ENCODE results near the gene KIT. TPM values are rescaled to one million over a fixed set of nuclear protein-coding genes. Genes with fewer than 3 reads are reported as not detected.

Gene KIT
- total and polyA plus RNA-seq, 2 donors (not counting 3 experiments of a cell fraction or from before 2014, with no cell fraction given) = 19.8 to 39.7 TPM

DNA sequence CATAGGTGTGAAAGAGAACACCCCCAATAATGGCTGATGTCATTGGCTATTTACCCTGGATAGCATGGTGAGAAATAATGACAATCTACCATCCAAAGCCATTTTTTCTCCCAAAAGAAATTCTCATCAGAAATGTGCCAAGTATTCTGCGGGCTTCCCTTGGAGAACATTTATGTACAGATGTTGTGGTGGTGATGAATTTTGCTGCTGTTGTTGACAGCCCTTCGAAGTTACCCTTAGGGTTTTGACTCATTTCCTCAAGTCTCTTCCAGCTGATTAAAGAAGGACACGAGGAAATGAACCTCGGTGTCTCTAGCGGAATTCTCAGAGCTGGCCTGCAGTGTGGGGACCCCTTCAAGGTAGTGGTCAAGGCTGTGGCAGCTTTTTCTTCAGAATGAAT is 3.4 kb downstream of the KIT start:
- no peaks in the 10 kb centered on the region for H3K9me3 ChIP-seq (replicated peaks; ENCODE audit: control insufficient read depth, insufficient read depth, low read length)
- no peak for TF ChIP-seq FOS (IDR thresholded peaks at IDR 0.05; ENCODE audit: borderline replicate concordance, insufficient read depth, low read length)
- no peak for TF ChIP-seq EZH2 (IDR thresholded peaks at IDR 0.05; ENCODE audit: borderline replicate concordance, low read depth, low read length, severe bottlenecking)
- H4K20me1 ChIP-seq (replicated peaks; ENCODE audit: control insufficient read depth, extremely low read depth, insufficient read depth, low read length) = no peaks in the 10 kb centered on the region
- H3K27ac ChIP-seq (ENCODE audit: insufficient read depth, low read depth, low read length) = no peak overlapping the region
- intact Hi-C loops (cut with micrococcal nuclease) (no loop called here), dilution Hi-C loops (cut with MboI; ENCODE audit: extremely low pct_ligation_motif_present, low sequenced_read_pairs) (no loop called here)
- H3K4me2 ChIP-seq (ENCODE audit: insufficient read depth, low read length) = no peak overlapping the region
- H3K9me1 ChIP-seq (replicated peaks; ENCODE audit: control insufficient read depth, extremely low read depth, insufficient read depth, low read length) = no peaks in the 10 kb centered on the region
- ChIA-PET CTCF (no interaction called here), POLR2A (no interaction called here)
- H3K4me3 ChIP-seq (replicated peaks in 1 of 3; ENCODE audit: insufficient read depth in 1 of 3, low read depth in 1 of 3, low read length in 3 of 3) = no peak overlapping the region
- H3K4me1 ChIP-seq (ENCODE audit: control insufficient read depth, extremely low read depth, insufficient read depth, low read length) = peaks cover 16% of the 10 kb centered on the region
- H2AFZ ChIP-seq (ENCODE audit: low read depth, low read length) = no peak overlapping the region
- H3K79me2 ChIP-seq (ENCODE audit: control insufficient read depth, insufficient read depth, low read length) = no peaks in the 10 kb centered on the region
- no TSS peak for BruUV-seq (replicated peaks)
- FAIRE-seq = no peak
- H3K27me3 ChIP-seq (ENCODE audit: control insufficient read depth in 2 of 2, insufficient read depth in 2 of 2, low read length in 2 of 2) = peaks cover 27 to 53% of the 10 kb centered on the region in 2 experiments
- H3K36me3 ChIP-seq (ENCODE audit: control insufficient read depth in 2 of 2, extremely low read depth in 1 of 2, insufficient read depth in 2 of 2, low read length in 2 of 2) = no peaks in the 10 kb centered on the region
- no peak for DNase-seq (ENCODE audit: low read depth, low spot score)
- no peak overlapping the region for H3K9ac ChIP-seq (replicated peaks; ENCODE audit: extremely low read depth, insufficient read depth, low read length)

- Histone ChIP-seq H3K27me3 (ENCODE audit: control insufficient read depth in 2 of 2, insufficient read depth in 2 of 2, low read length in 2 of 2) (peaks cover 23 to 48% of the 10 kb centered on the region in 2 experiments), H3K4me1 (ENCODE audit: control insufficient read depth, extremely low read depth, insufficient read depth, low read length) (peaks cover 16% of the 10 kb centered on the region), H3K9me3 (replicated peaks; ENCODE audit: control insufficient read depth, insufficient read depth, low read length) (no peaks in the 10 kb centered on the region), H3K27ac (ENCODE audit: insufficient read depth, low read depth, low read length) (no peak overlapping the region), H3K79me2 (ENCODE audit: control insufficient read depth, insufficient read depth, low read length) (no peaks in the 10 kb centered on the region), H3K9me1 (replicated peaks; ENCODE audit: control insufficient read depth, extremely low read depth, insufficient read depth, low read length) (no peaks in the 10 kb centered on the region), H2AFZ (ENCODE audit: low read depth, low read length) (no peak overlapping the region), H3K36me3 (ENCODE audit: control insufficient read depth in 2 of 2, extremely low read depth in 1 of 2, insufficient read depth in 2 of 2, low read length in 2 of 2) (no peaks in the 10 kb centered on the region), H3K9ac (replicated peaks; ENCODE audit: extremely low read depth, insufficient read depth, low read length) (no peak overlapping the region), H3K4me2 (ENCODE audit: insufficient read depth, low read length) (no peak overlapping the region), H4K20me1 (replicated peaks; ENCODE audit: control insufficient read depth, extremely low read depth, insufficient read depth, low read length) (no peaks in the 10 kb centered on the region), H3K4me3 (replicated peaks in 1 of 3; ENCODE audit: insufficient read depth in 1 of 3, low read depth in 1 of 3, low read length in 3 of 3) (no peak overlapping the region)
- DNase-seq (ENCODE audit: low read depth, low spot score) = no peak
- intact Hi-C loops (cut with micrococcal nuclease) = no loop called here
- no TSS peak for BruUV-seq (replicated peaks)
- dilution Hi-C loops (cut with MboI; ENCODE audit: extremely low pct_ligation_motif_present, low sequenced_read_pairs) = no loop called here
- ChIA-PET CTCF (no interaction called here), POLR2A (no interaction called here)
- TF ChIP-seq JUN (IDR thresholded peaks at IDR 0.05; ENCODE audit: borderline replicate concordance, insufficient read depth, insufficient read length, low read depth) (no peak), FOS (IDR thresholded peaks at IDR 0.05; ENCODE audit: borderline replicate concordance, insufficient read depth, low read length) (peak; percentile 18)
- no peak for FAIRE-seq
Measured at GRCh38 chr4:54661686-54662085, 3.9 kb downstream of the KIT start.
